Skeletal muscle tissue (tissue), 4 donors: ENCODE results near the gene TCP11L2. TPM values are rescaled to one million over a fixed set of nuclear protein-coding genes. Genes with fewer than 3 reads are reported as not detected.

ENCODE experiments used
- H3K27ac ChIP-seq: one replicate; pipeline ENCODE4 v1.7.0; 2013; ENCODE audit warnings: mild to moderate bottlenecking, low read depth, low read length, inconsistent platforms
- H3K27me3 ChIP-seq, 3 donors: one replicate each; pipeline ENCODE4 v1.7.0; 2013; ENCODE audit warnings: low read length in 3 of 3; ENCODE audit not compliant: control insufficient read depth in 3 of 3, insufficient read depth in 3 of 3
- H3K36me3 ChIP-seq, 3 donors: one replicate each; pipeline ENCODE4 v1.7.0; 2013; ENCODE audit warnings: low read length in 3 of 3; ENCODE audit not compliant: control insufficient read depth in 3 of 3, insufficient read depth in 3 of 3
- H3K4me1 ChIP-seq, 3 donors: one replicate each; pipeline ENCODE4 v1.7.0; 2013; ENCODE audit warnings: low read length in 3 of 3, mild to moderate bottlenecking in 3 of 3; ENCODE audit not compliant: control insufficient read depth in 3 of 3, insufficient read depth in 3 of 3
- H3K4me3 ChIP-seq, 3 donors: one replicate each; pipeline ENCODE4 v1.7.0; 2013; ENCODE audit warnings: low read length in 3 of 3
- H3K9ac ChIP-seq, 3 donors: one replicate each; pipeline ENCODE4 v1.7.0; 2013; ENCODE audit warnings: low read length in 3 of 3, mild to moderate bottlenecking in 3 of 3, moderate library complexity in 2 of 3, low read depth in 1 of 3
- H3K9me3 ChIP-seq, 3 donors: one replicate each; pipeline ENCODE4 v1.7.0; 2013; ENCODE audit warnings: low read length in 3 of 3; ENCODE audit not compliant: control insufficient read depth in 3 of 3
- total RNA-seq: library from RNA; depleted of rRNA; stranded (reverse); fragments of >200 nt; gene quantifications from one replicate; pipeline ENCODE4 v1.2.3, GENCODE V29; 2014
- donor health status: Osteomylitis.

TCP11L2 gene
- total RNA-seq, 1 donor from 2014 or later, result 50.6 TPM

- Histone ChIP-seq H3K4me1 (no peaks in the 10 kb centered on the region), H3K27me3 (no peaks in the 10 kb centered on the region), H3K36me3 (no peaks in the 10 kb centered on the region), H3K9me3 (no peaks in the 10 kb centered on the region), H3K27ac (no peak overlapping the region), H3K9ac (no peak overlapping the region), H3K4me3 (no peak overlapping the region)
Observed at GRCh38 chr12:106291342-106291741, 11.2 kb upstream of the TCP11L2 start.

GRCh38 chr12:106292339-106292738, 10.2 kb upstream of the TCP11L2 start:
- no peaks in the 10 kb centered on the region for H3K36me3 ChIP-seq
- H3K9me3 ChIP-seq, result no peaks in the 10 kb centered on the region
- H3K27ac ChIP-seq, result no peak overlapping the region
- no peak overlapping the region for H3K4me3 ChIP-seq
- H3K4me1 ChIP-seq, result peaks cover 0 to 4% (median 0%) of the 10 kb centered on the region in 3 donors
- H3K27me3 ChIP-seq, result no peaks in the 10 kb centered on the region
- no peak overlapping the region for H3K9ac ChIP-seq

- Histone ChIP-seq H3K36me3 (no peaks in the 10 kb centered on the region), H3K4me3 (no peak overlapping the region), H3K4me1 (peaks cover 8 to 19% (median 19%) of the 10 kb centered on the region in 3 donors), H3K9me3 (no peaks in the 10 kb centered on the region), H3K27ac (peak overlapping the region; percentile 42), H3K27me3 (no peaks in the 10 kb centered on the region), H3K9ac (no peak overlapping the region)
Observed at GRCh38 chr12:106296179-106296877, 6.2 kb upstream of the TCP11L2 start.

- Histone ChIP-seq H3K4me3 (no peak overlapping the region), H3K9ac (no peak overlapping the region), H3K27me3 (no peaks in the 10 kb centered on the region), H3K9me3 (no peaks in the 10 kb centered on the region), H3K36me3 (no peaks in the 10 kb centered on the region), H3K27ac (no peak overlapping the region), H3K4me1 (peaks cover 15 to 27% (median 26%) of the 10 kb centered on the region in 3 donors)
Observed at GRCh38 chr12:106297075-106297474, 5.5 kb upstream of the TCP11L2 start.

DNA sequence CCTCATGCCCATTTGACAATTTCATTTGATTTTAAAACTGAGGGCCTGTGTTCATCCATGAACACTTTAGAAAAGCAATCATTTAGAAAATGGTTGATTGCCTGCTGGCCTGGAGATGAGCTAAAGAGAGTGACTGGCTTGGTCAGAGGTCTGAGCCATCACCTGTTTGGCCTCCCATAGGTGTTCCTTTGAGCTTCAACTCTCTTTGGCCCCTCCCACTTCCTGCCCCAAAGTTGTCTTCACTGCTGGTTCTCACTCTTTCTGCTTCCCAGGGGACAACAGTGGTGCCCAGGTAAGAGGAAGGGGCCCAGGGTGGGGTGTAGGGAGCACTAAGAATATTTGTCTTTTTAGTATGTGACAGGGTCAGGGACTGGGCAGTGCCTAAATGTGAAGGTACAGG, 4.9 kb upstream of the TCP11L2 start:
- no peaks in the 10 kb centered on the region for H3K36me3 ChIP-seq
- H3K9me3 ChIP-seq, result no peaks in the 10 kb centered on the region
- H3K4me1 ChIP-seq, result peaks cover 15 to 27% (median 26%) of the 10 kb centered on the region in 3 donors
- H3K4me3 ChIP-seq, result no peak overlapping the region
- no peak overlapping the region for H3K27ac ChIP-seq
- no peak overlapping the region for H3K9ac ChIP-seq
- no peaks in the 10 kb centered on the region for H3K27me3 ChIP-seq

GRCh38 chr12:106299202-106299774, 3.2 kb upstream of the TCP11L2 start:
- Histone ChIP-seq H3K27ac (peak overlapping the region; percentile 83), H3K27me3 (no peaks in the 10 kb centered on the region), H3K4me1 (peaks cover 22 to 37% (median 32%) of the 10 kb centered on the region in 3 donors), H3K36me3 (no peaks in the 10 kb centered on the region), H3K9me3 (no peaks in the 10 kb centered on the region), H3K9ac (peak overlapping the region in 1 of 3 donors; percentile 28), H3K4me3 (no peak overlapping the region)

- Histone ChIP-seq H3K4me3 (peak overlapping the region in 2 of 3 donors; percentile 5 to 22), H3K36me3 (peaks cover 0 to 8% (median 0%) of the 10 kb centered on the region in 3 donors), H3K9ac (peak overlapping the region in 2 of 3 donors; percentile 35 to 93), H3K27me3 (no peaks in the 10 kb centered on the region), H3K4me1 (peaks cover 36 to 52% (median 47%) of the 10 kb centered on the region in 3 donors), H3K27ac (peak overlapping the region; percentile 83), H3K9me3 (no peaks in the 10 kb centered on the region)
Observed at GRCh38 chr12:106300761-106301160, 1.8 kb upstream of the TCP11L2 start.

DNA sequence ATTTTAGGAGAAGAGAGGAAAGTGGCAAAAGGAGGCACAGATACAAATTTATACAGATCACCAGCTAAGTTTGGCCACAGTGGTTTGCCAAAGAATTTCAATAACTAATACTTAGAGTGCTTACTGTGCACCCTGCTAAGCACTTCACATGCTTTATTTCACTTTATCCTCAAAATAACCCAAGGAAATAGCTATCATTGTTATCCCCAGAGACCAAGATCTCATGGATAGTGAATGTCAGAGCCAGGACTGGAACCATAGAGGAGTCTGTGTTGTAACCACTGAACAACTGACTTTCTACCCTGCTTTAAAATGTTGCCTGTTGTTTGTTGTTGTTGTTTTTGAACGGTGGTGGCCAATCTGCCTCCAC, 1.3 kb upstream of the TCP11L2 start:
- Histone ChIP-seq H3K4me3 (peak overlapping the region; percentile 71 to 93 (median 88)), H3K4me1 (peaks cover 40 to 55% (median 49%) of the 10 kb centered on the region in 3 donors), H3K9ac (peak overlapping the region; percentile 35 to 93 (median 79))

GRCh38 chr12:106301611-106302321, 767 bp upstream of the TCP11L2 start:
- H3K27ac ChIP-seq, result peak overlapping the region; percentile 83
- H3K27me3 ChIP-seq, result no peaks in the 10 kb centered on the region
- peak overlapping the region; percentile 35 to 93 (median 79) for H3K9ac ChIP-seq
- H3K9me3 ChIP-seq, result no peaks in the 10 kb centered on the region
- peaks cover 0 to 8% (median 0%) of the 10 kb centered on the region in 3 donors for H3K36me3 ChIP-seq
- H3K4me1 ChIP-seq, result peaks cover 46 to 57% (median 49%) of the 10 kb centered on the region in 3 donors
- H3K4me3 ChIP-seq, result peak overlapping the region; percentile 71 to 93 (median 88)

More for the DNA sequence above, 1.3 kb upstream of the TCP11L2 start:
- no peaks in the 10 kb centered on the region for H3K27me3 ChIP-seq
- H3K36me3 ChIP-seq, result peaks cover 0 to 8% (median 0%) of the 10 kb centered on the region in 3 donors
- H3K27ac ChIP-seq, result peak overlapping the region; percentile 83
- no peaks in the 10 kb centered on the region for H3K9me3 ChIP-seq
